H1 (cell line): ENCODE results near the gene RAD51B. TPM values are rescaled to one million over a fixed set of nuclear protein-coding genes. Genes with fewer than 3 reads are reported as not detected.

Experiments
- CTCF ChIA-PET: fragments of 300-600 bp; sonication (Branson Sonifier 250); formaldehyde crosslinking; loops from one replicate; lab custom pipeline; 2021; ENCODE audit not compliant: partially characterized antibody; lab: Charles Lee
- POLR2A ChIA-PET: fragments of 300-600 bp; sonication (Branson Sonifier 250); formaldehyde crosslinking; loops from one replicate; lab custom pipeline; 2021; ENCODE audit warnings: inconsistent platforms; ENCODE audit not compliant: partially characterized antibody; lab: Charles Lee
- DNase-seq, 2 experiments: peaks; one replicate each; pipeline versions ENCODE4 v3.0.0 to v3.0.0-alpha.2; 2010 to 2022; ENCODE audit warnings: low spot score in 2 of 2, low read depth in 1 of 2, mixed read lengths in 1 of 2
- FAIRE-seq: peaks from 2 replicates; lab custom pipeline; 2011; peaks lifted over from hg19 to GRCh38; lab: Jason Lieb, UNC
- H2AFZ ChIP-seq: 2 replicates; pipeline ENCODE4 v1.8.1; 2012; ENCODE audit warnings: low read length, inconsistent platforms
- H2AK5ac ChIP-seq: 2 replicates; pipeline ENCODE4 v1.6.1; 2013; ENCODE audit warnings: low read depth, low read length
- H2BK120ac ChIP-seq: replicated peaks from 2 replicates; pipeline ENCODE3; 2013; ENCODE audit warnings: low read depth, low read length, inconsistent platforms
- H2BK12ac ChIP-seq: 2 replicates; pipeline ENCODE4 v1.6.1; 2013; ENCODE audit warnings: low read depth, low read length
- H2BK15ac ChIP-seq: 2 replicates; pipeline ENCODE4 v1.6.1; 2013; ENCODE audit warnings: low read length
- H2BK20ac ChIP-seq: 2 replicates; pipeline ENCODE4 v1.6.1; 2013; ENCODE audit warnings: low read length
- H2BK5ac ChIP-seq: 2 replicates; pipeline ENCODE4 v1.6.1; 2013; ENCODE audit warnings: low read depth, low read length
- H3K14ac ChIP-seq: 2 replicates; pipeline ENCODE4 v1.6.1; 2013; ENCODE audit warnings: inconsistent platforms; ENCODE audit not compliant: insufficient read length
- H3K18ac ChIP-seq: 2 replicates; pipeline ENCODE4 v1.6.1; 2013; ENCODE audit warnings: low read length; ENCODE audit errors: extremely low read depth
- H3K23ac ChIP-seq: 2 replicates; pipeline ENCODE4 v1.6.1; 2013; ENCODE audit warnings: inconsistent platforms; ENCODE audit not compliant: insufficient read length
- H3K23me2 ChIP-seq: 2 replicates; pipeline ENCODE4 v1.6.1; 2013; ENCODE audit warnings: low read depth, low read length
- H3K27ac ChIP-seq: 2 replicates; pipeline ENCODE4 v1.6.1; 2011; ENCODE audit warnings: low read depth, low read length, inconsistent platforms
- H3K27me3 ChIP-seq, 4 experiments: replicated peaks in 1 of 4; 1 replicate in 1 of 4; 2 replicates in 3 of 4; pipeline versions ENCODE4 v1.6.1 to v1.8.1; 2011 to 2013; ENCODE audit warnings: low read length in 3 of 4, mild to moderate bottlenecking in 3 of 4, inconsistent platforms in 2 of 4, mixed read lengths in 2 of 4, moderate library complexity in 1 of 4; ENCODE audit not compliant: control insufficient read depth in 3 of 4, insufficient read depth in 3 of 4; ENCODE audit errors: extremely low read depth in 1 of 4
- H3K36me3 ChIP-seq, 4 experiments: 2 replicates each; pipeline versions ENCODE4 v1.6.1 to v1.8.1; 2011 to 2013; ENCODE audit warnings: mild to moderate bottlenecking in 4 of 4, low read length in 3 of 4, moderate library complexity in 2 of 4, control low read depth in 1 of 4, inconsistent platforms in 1 of 4; ENCODE audit not compliant: insufficient read depth in 4 of 4, control insufficient read depth in 2 of 4
- H3K4ac ChIP-seq: replicated peaks from 2 replicates; pipeline ENCODE3; 2013; ENCODE audit warnings: low read length, low read depth, mixed read lengths, inconsistent platforms; ENCODE audit not compliant: insufficient read length
- H3K4me1 ChIP-seq, 4 experiments: replicated peaks in 1 of 4; 1 replicate in 1 of 4; 2 replicates in 3 of 4; pipeline versions ENCODE4 v1.6.1 to v1.8.1; 2011 to 2013; ENCODE audit warnings: low read length in 3 of 4, inconsistent platforms in 2 of 4, mixed read lengths in 1 of 4; ENCODE audit not compliant: insufficient read depth in 4 of 4, control insufficient read depth in 3 of 4
- H3K4me2 ChIP-seq, 2 experiments: 2 replicates each; pipeline versions ENCODE4 v1.6.1 to v1.8.1; 2011 to 2013; ENCODE audit warnings: low read depth in 2 of 2, low read length in 2 of 2, control low read depth in 1 of 2, inconsistent platforms in 1 of 2, mild to moderate bottlenecking in 1 of 2; ENCODE audit not compliant: insufficient read depth in 1 of 2
- H3K4me3 ChIP-seq, 4 experiments: fragments of 200-600, 300-600 bp in 1 of 4; sonication (generic), shearing (Covaris generic), sonication (Bioruptor Twin) in 1 of 4; 2 replicates each; pipeline versions ENCODE4 v1.5.1 to v1.8.1; 2011 to 2016; ENCODE audit warnings: low read length in 4 of 4, low read depth in 3 of 4, control low read depth in 2 of 4, inconsistent platforms in 2 of 4, mild to moderate bottlenecking in 2 of 4, mixed read lengths in 1 of 4, moderate library complexity in 1 of 4; ENCODE audit not compliant: insufficient read depth in 2 of 4; ENCODE audit errors: extremely low read depth in 1 of 4
- H3K56ac ChIP-seq: replicated peaks from 2 replicates; pipeline ENCODE3; 2013; ENCODE audit warnings: low read depth, mild to moderate bottlenecking, mixed read lengths, low read length, inconsistent platforms; ENCODE audit not compliant: insufficient read length
- H3K79me1 ChIP-seq: 2 replicates; pipeline ENCODE4 v1.6.1; 2013; ENCODE audit warnings: low read depth, low read length, control low read depth
- H3K79me2 ChIP-seq, 2 experiments: 2 replicates each; pipeline versions ENCODE4 v1.6.1 to v1.8.1; 2012 to 2013; ENCODE audit warnings: low read length in 2 of 2, mild to moderate bottlenecking in 2 of 2, inconsistent platforms in 1 of 2; ENCODE audit not compliant: insufficient read depth in 2 of 2, control insufficient read depth in 1 of 2
- H3K9ac ChIP-seq, 4 experiments: replicated peaks in 1 of 4; 1 replicate in 1 of 4; 2 replicates in 3 of 4; pipeline versions ENCODE4 v1.6.1 to v1.8.1; 2011 to 2013; ENCODE audit warnings: low read depth in 3 of 4, low read length in 3 of 4, control low read depth in 2 of 4, mild to moderate bottlenecking in 2 of 4, moderate library complexity in 2 of 4, inconsistent platforms in 1 of 4; ENCODE audit errors: extremely low read depth in 1 of 4
- H3K9me3 ChIP-seq, 2 experiments: 2 replicates each; pipeline versions ENCODE4 v1.6.1 to v1.8.1; 2012 to 2013; ENCODE audit warnings: mild to moderate bottlenecking in 2 of 2, moderate library complexity in 2 of 2, control low read depth in 1 of 2, inconsistent platforms in 1 of 2, low read depth in 1 of 2, low read length in 1 of 2, mixed read lengths in 1 of 2; ENCODE audit not compliant: insufficient read depth in 2 of 2
- H4K20me1 ChIP-seq, 2 experiments: replicated peaks in 1 of 2; 2 replicates each; pipeline versions ENCODE3 to v1.8.1; 2011 to 2013; ENCODE audit warnings: inconsistent platforms in 2 of 2, low read length in 2 of 2, mild to moderate bottlenecking in 1 of 2; ENCODE audit not compliant: insufficient read depth in 2 of 2, control insufficient read depth in 1 of 2
- H4K5ac ChIP-seq: 2 replicates; pipeline ENCODE4 v1.6.1; 2013; ENCODE audit warnings: low read length, low read depth, mixed read lengths, inconsistent platforms; ENCODE audit not compliant: insufficient read length
- H4K8ac ChIP-seq: 2 replicates; pipeline ENCODE4 v1.8.0; 2013; ENCODE audit warnings: mild to moderate bottlenecking, moderate library complexity, low read length, inconsistent platforms; ENCODE audit not compliant: insufficient read depth; ENCODE audit errors: extremely low read depth
- H4K91ac ChIP-seq: replicated peaks from 2 replicates; pipeline ENCODE3; 2013; ENCODE audit warnings: low read length, mixed read lengths, inconsistent platforms; ENCODE audit not compliant: insufficient read length
- CHD1 ChIP-seq: IDR thresholded peaks from 2 replicates; pipeline ENCODE4 v1.6.1; 2012; ENCODE audit warnings: low read depth, low read length, improper control_type of control experiment
- JUN ChIP-seq: IDR thresholded peaks from 2 replicates; pipeline ENCODE4 v1.6.1; 2011; ENCODE audit warnings: low read depth, mild to moderate bottlenecking, improper control_type of control experiment, low read length
- RAD21 ChIP-seq, 2 experiments: IDR thresholded peaks in 1 of 2; conservative IDR thresholded peaks in 1 of 2; 2 replicates each; pipeline ENCODE4 v1.6.1; 2011; ENCODE audit warnings: low read depth in 2 of 2, low read length in 2 of 2, improper control_type of control experiment in 1 of 2, inconsistent platforms in 1 of 2, mild to moderate bottlenecking in 1 of 2, moderate library complexity in 1 of 2
- RFX5 ChIP-seq: IDR thresholded peaks from 2 replicates; pipeline ENCODE4 v1.6.1; 2011; ENCODE audit warnings: low read depth, low read length, improper control_type of control experiment, borderline replicate concordance
- WGBS, 2 experiments: shearing (Covaris generic) in 1 of 2; methylation state at CpG; one replicate each; pipeline versions ENCODE4 v1.1.6 to v1.1.7; 2013 to 2015; ENCODE audit warnings: low lambda C conversion rate in 2 of 2, mixed read lengths in 2 of 2, inconsistent platforms in 1 of 2, low coverage in 1 of 2, missing lambda C conversion rate in 1 of 2; ENCODE audit not compliant: insufficient replicate concordance in 2 of 2, insufficient coverage in 1 of 2, insufficient read length in 1 of 2; ENCODE audit errors: extremely low coverage in 1 of 2, missing lambda C conversion rate in 1 of 2; 5-methylcytosine and 5-hydroxymethylcytosine counted together
- polyA plus RNA-seq, 7 experiments: library from polyadenylated mRNA; depleted of rRNA in 3 of 7; stranded (reverse) in 5 of 7; unstranded in 2 of 7; fragments of >200 nt in 5 of 7; fragments of 200-250 nt in 2 of 7; gene quantifications; 1 replicate in 5 of 7; 2 replicates in 1 of 7; 4 replicates in 1 of 7; pipeline versions ENCODE4 v1.2.1 to v1.2.3, GENCODE V29; 2011 to 2013; ENCODE audit warnings: missing spikeins in 2 of 7, mixed read lengths in 2 of 7
- total RNA-seq: library from RNA; stranded (reverse); fragmentation: NEBNext Ultra II Directional; extraction: Animal tissue kit (Norgen Biotek cat#: 25700); gene quantifications from 2 replicates; pipeline ENCODE4 v1.2.1, GENCODE V29; 2021
- TF ChIP-seq, protein P1 (sequence below): IDR thresholded peaks from 2 replicates; pipeline ENCODE4 v1.6.1; 2012; ENCODE audit warnings: low read length, inconsistent platforms

RAD51B gene
- total and polyA plus RNA-seq, 2 of the 8 experiments (the other 6 are each of a cell fraction or from before 2014, with no cell fraction given): 3.9 to 14.9 TPM

DNA sequence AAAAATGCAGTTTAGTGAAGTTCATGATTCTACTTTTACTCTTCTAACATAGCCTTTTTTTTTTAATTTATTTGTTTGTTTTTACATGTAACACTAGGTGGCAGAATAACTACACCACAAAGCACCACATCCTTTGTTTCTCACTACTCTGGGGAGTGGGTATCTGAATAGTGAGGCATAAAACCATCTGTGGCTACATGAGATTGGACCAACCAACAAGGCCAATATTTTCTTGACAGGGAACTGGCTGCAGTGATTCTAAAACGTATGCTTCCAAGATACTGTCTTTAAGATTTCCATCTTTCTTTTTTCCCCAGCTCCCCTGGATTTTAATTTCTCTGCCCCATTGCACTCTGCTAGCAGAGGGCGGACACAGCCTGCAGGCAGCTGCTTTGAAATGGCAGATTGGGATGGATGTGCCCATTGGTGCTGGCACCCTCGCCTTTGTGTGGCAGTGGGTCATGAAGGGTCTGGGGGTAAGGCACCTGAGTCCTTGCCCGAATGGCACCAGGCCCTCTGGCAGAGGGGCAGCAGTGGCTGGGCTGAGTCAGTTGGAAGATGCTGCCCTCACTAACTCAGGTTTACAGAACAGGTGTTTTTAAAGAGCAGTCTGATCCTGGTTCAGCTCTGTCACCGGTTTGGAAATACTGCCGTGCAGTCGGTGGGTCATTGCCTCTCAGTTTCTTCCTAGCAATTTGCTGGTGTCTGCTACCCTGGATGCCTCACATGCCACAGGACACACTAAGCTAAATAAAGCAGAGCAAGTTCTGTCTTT lies 429.1 kb downstream of the RAD51B start:
- peak; percentile 81 for FAIRE-seq
- H2BK12ac ChIP-seq: peak overlapping the region; percentile 94; the same call in 1 of the 2 replicates
- H2BK120ac ChIP-seq: peak overlapping the region; percentile 73
- H3K18ac ChIP-seq: 0 out of 2 replicates have a peak overlapping the region, but pooled peaks have one; percentile 54
- H3K14ac ChIP-seq: no peak overlapping the region
- H2AFZ ChIP-seq: no peak overlapping the region
- H4K20me1 ChIP-seq: no peaks in the 10 kb centered on the region
- H3K27me3 ChIP-seq: no peaks in the 10 kb centered on the region
- 0 out of 4 replicates have a peak overlapping the region, but pooled peaks of 1 of the 2 experiments have one; percentile 0 for H3K4me2 ChIP-seq
- H3K56ac ChIP-seq: no peak overlapping the region
- no peak overlapping the region for H3K23ac ChIP-seq
- no peak overlapping the region for H4K8ac ChIP-seq
- peak overlapping the region; percentile 98 for H2BK15ac ChIP-seq
- peak overlapping the region; percentile 13; the same call in 1 of the 2 replicates for H2AK5ac ChIP-seq
- H4K5ac ChIP-seq: no peak overlapping the region
- H3K79me1 ChIP-seq: no peaks in the 10 kb centered on the region
- no peak overlapping the region for H3K27ac ChIP-seq
- H3K4ac ChIP-seq: peak overlapping the region; percentile 4
- H4K91ac ChIP-seq: peak overlapping the region; percentile 98
- peaks cover 2 to 20% (median 13%) of the 10 kb centered on the region in 4 experiments; a peak in 5 of 7 replicates for H3K4me1 ChIP-seq
- H2BK20ac ChIP-seq: peak overlapping the region; percentile 64
- peak overlapping the region; percentile 67; the same call in 1 of the 2 replicates for H2BK5ac ChIP-seq
- no peaks in the 10 kb centered on the region for H3K79me2 ChIP-seq
- no peaks in the 10 kb centered on the region for H3K9me3 ChIP-seq
- no peak overlapping the region for H3K4me3 ChIP-seq
- H3K36me3 ChIP-seq: no peaks in the 10 kb centered on the region
- ChIA-PET CTCF (interaction anchor here (0.6 to 6.3 kb wide), 49 partner anchors 8 to 850 kb away, joined by 3 to 76 read pairs (median 4); no protein-coding TSS in a partner anchor), POLR2A (interaction anchor here (0.6 to 3.1 kb wide), 6 partner anchors 11 to 567 kb away, joined by 3 to 15 read pairs (median 3); partner anchors contain the start of gene ZFP36L1)
- H3K23me2 ChIP-seq: no peaks in the 10 kb centered on the region
- 50% methylated on average over 7 of the region's 7 CpGs; no CpG with 5 or more reads in 1 of the 2 experiments for WGBS, 2 experiments
- DNase-seq: peak in 1 of 2 experiments; percentile 65
- H3K9ac ChIP-seq: no peak overlapping the region
- TF ChIP-seq CHD1 (no peak), RFX5 (no peak), JUN (0 out of 2 replicates have a peak, but pooled peaks have one; percentile 13), RAD21 (IDR thresholded peaks at IDR 0.05 in 1 of 2, conservative IDR thresholded peaks at IDR 0.05 in 1 of 2; ENCODE audit: low read depth in 2 of 2, low read length in 2 of 2) (peak; percentile 86 to 91)
- TF ChIP-seq, protein P1, sequence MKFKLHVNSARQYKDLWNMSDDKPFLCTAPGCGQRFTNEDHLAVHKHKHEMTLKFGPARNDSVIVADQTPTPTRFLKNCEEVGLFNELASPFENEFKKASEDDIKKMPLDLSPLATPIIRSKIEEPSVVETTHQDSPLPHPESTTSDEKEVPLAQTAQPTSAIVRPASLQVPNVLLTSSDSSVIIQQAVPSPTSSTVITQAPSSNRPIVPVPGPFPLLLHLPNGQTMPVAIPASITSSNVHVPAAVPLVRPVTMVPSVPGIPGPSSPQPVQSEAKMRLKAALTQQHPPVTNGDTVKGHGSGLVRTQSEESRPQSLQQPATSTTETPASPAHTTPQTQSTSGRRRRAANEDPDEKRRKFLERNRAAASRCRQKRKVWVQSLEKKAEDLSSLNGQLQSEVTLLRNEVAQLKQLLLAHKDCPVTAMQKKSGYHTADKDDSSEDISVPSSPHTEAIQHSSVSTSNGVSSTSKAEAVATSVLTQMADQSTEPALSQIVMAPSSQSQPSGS: no peak
